GM12878 (cell line): ENCODE data around the gene RIPOR3. TPM values are rescaled to one million over a fixed set of nuclear protein-coding genes. Genes with fewer than 3 reads are reported as not detected.
A peak's percentile ranks its signal among the peaks of the same experiment; 100 is the strongest.

Experiments
- ATAC-seq: fragments of 200-7000 bp; cut with Tn5 transposase; 3 replicates; pipeline ENCODE4 v1.9.1; 2020; ENCODE audit warnings: mild to moderate bottlenecking, moderate library complexity
- BruUV-seq: library from RNA; stranded (reverse); fragments of 400-500 nt; replicated peaks from 2 replicates; lab custom pipeline; 2021; lab: Mats Ljungman, UMichigan
- CTCF ChIA-PET: fragments of 300-600 bp; sonication (Branson Sonifier 250); formaldehyde crosslinking; extraction: SDS; loops from one replicate; lab custom pipeline; 2021; ENCODE audit warnings: inconsistent platforms; lab: Yijun Ruan, JAX
- POLR2A ChIA-PET: fragments of 350-600 bp; formaldehyde crosslinking; extraction: SDS; loops from one replicate; lab custom pipeline; 2021; ENCODE audit warnings: inconsistent platforms; lab: Charles Lee
- RAD21 ChIA-PET: fragments of 300-600 bp; sonication (Branson Sonifier 250); formaldehyde crosslinking; loops from one replicate; lab custom pipeline; 2023; ENCODE audit warnings: antibody characterized with exemption; ENCODE audit not compliant: unreplicated experiment; lab: Charles Lee
- SMC1A ChIA-PET: fragments of 300-600 bp; sonication (Branson Sonifier 250); formaldehyde crosslinking; loops from one replicate; lab custom pipeline; 2023; ENCODE audit not compliant: unreplicated experiment, uncharacterized antibody; lab: Charles Lee
- DNase-seq: peaks from one replicate; pipeline ENCODE4 v3.0.0-alpha.2; 2011; ENCODE audit warnings: low read depth, low spot score
- FAIRE-seq: peaks from 3 replicates; lab custom pipeline; 2011; peaks lifted over from hg19 to GRCh38; lab: Jason Lieb, UNC
- H2AFZ ChIP-seq: 2 replicates; pipeline ENCODE4 v1.6.0; 2011; ENCODE audit warnings: low read depth, low read length, control low read depth; ENCODE audit not compliant: control insufficient read depth
- H3K27ac ChIP-seq: 2 replicates; pipeline ENCODE4 v1.5.1; 2011; ENCODE audit warnings: control low read depth; ENCODE audit not compliant: control insufficient read depth, insufficient read depth
- H3K27me3 ChIP-seq, 2 experiments: replicated peaks in 1 of 2; 2 replicates each; pipeline versions ENCODE4 v1.6.0 to v1.6.1; 2011; ENCODE audit warnings: low read length in 1 of 2; ENCODE audit not compliant: control insufficient read depth in 2 of 2, insufficient read depth in 2 of 2
- H3K36me3 ChIP-seq, 2 experiments: 2 replicates each; pipeline ENCODE4 v1.5.1; 2011; ENCODE audit warnings: low read length in 1 of 2; ENCODE audit not compliant: control insufficient read depth in 2 of 2, insufficient read depth in 2 of 2
- H3K4me1 ChIP-seq: 2 replicates; pipeline ENCODE4 v1.6.1; 2011; ENCODE audit warnings: mild to moderate bottlenecking, low read length, moderate library complexity, mixed read lengths; ENCODE audit not compliant: control insufficient read depth, insufficient read depth
- H3K4me2 ChIP-seq: 2 replicates; pipeline ENCODE4 v1.6.0; 2011; ENCODE audit warnings: control low read depth; ENCODE audit not compliant: control insufficient read depth, insufficient read depth
- H3K4me3 ChIP-seq: fragments of 200-600 bp; sonication (generic); 2 replicates; pipeline ENCODE4 v1.5.1; 2016
- H3K79me2 ChIP-seq: 2 replicates; pipeline ENCODE4 v1.6.0; 2011; ENCODE audit warnings: low read length; ENCODE audit not compliant: control insufficient read depth, insufficient read depth
- H3K9ac ChIP-seq: 2 replicates; pipeline ENCODE4 v1.8.0; 2011; ENCODE audit warnings: low read length, control low read depth, mixed read lengths; ENCODE audit not compliant: control insufficient read depth, insufficient read depth
- H3K9me3 ChIP-seq: replicated peaks from 3 replicates; pipeline ENCODE4 v1.5.1; 2011; ENCODE audit warnings: mild to moderate bottlenecking, low read length; ENCODE audit not compliant: control insufficient read depth, insufficient read depth
- H4K20me1 ChIP-seq: 2 replicates; pipeline ENCODE4 v1.6.0; 2011; ENCODE audit not compliant: control insufficient read depth, insufficient read depth
- CREM ChIP-seq: IDR thresholded peaks from 2 replicates; pipeline ENCODE4 v1.6.1; 2014; ENCODE audit warnings: antibody characterized with exemption, low read depth
- ETV6 ChIP-seq, 2 experiments: fragments of 450-650 bp in 1 of 2; IDR thresholded peaks in 1 of 2; conservative IDR thresholded peaks in 1 of 2; 2 replicates each; pipeline ENCODE4 v1.6.1; 2014; ENCODE audit warnings: antibody characterized with exemption in 1 of 2, borderline replicate concordance in 1 of 2, low read depth in 1 of 2, mild to moderate bottlenecking in 1 of 2, moderate library complexity in 1 of 2
- POLR2A ChIP-seq: IDR thresholded peaks from 2 replicates; pipeline ENCODE4 v1.6.1; 2011; ENCODE audit warnings: low read depth, mild to moderate bottlenecking, low read length
- RUNX3 ChIP-seq: IDR thresholded peaks from 2 replicates; pipeline ENCODE4 v1.6.1; 2012; ENCODE audit warnings: low read length, inconsistent platforms
- SUZ12 ChIP-seq: fragments of 200-600 bp; sonication (generic); IDR thresholded peaks from one replicate; pipeline ENCODE4 v1.6.1; 2018; ENCODE audit warnings: antibody characterized with exemption, mild to moderate bottlenecking; ENCODE audit not compliant: unreplicated experiment
- WGBS: methylation state at CpG from one replicate; pipeline ENCODE4 v1.1.6; 2016; ENCODE audit warnings: low lambda C conversion rate; ENCODE audit not compliant: insufficient replicate concordance, insufficient coverage; ENCODE audit errors: missing lambda C conversion rate; 5-methylcytosine and 5-hydroxymethylcytosine counted together
- in situ Hi-C: fragments of 300-500 bp; cut with MboI; formaldehyde crosslinking; loops from 9 replicates; pipeline ENCODE4 v1.14.3; 2018; ENCODE audit warnings: mixed read lengths
- intact Hi-C: fragments of 100-400 bp; cut with micrococcal nuclease; formaldehyde crosslinking; loops from one replicate; pipeline ENCODE4 v1.14.2; 2022; ENCODE audit not compliant: unreplicated experiment
- polyA plus RNA-seq, 11 experiments: library from polyadenylated mRNA; depleted of rRNA in 4 of 11; unstranded in 6 of 11; stranded (reverse) in 5 of 11; fragments of >200 nt; fragmentation: Nextera tagmentation in 4 of 11; fragmentation: Illumina TruSeq in 1 of 11; extraction: Ambion mirVana in 4 of 11; extraction: Trizol in 1 of 11; gene quantifications; 1 replicate in 1 of 11; 2 replicates in 10 of 11; pipeline versions ENCODE4 v1.2.1 to v1.2.3, GENCODE V29; 2011 to 2016; ENCODE audit warnings: inconsistent platforms in 2 of 11, missing spikeins in 2 of 11, low read depth in 1 of 11
- total RNA-seq, 4 experiments: library from RNA; depleted of rRNA in 3 of 4; stranded (reverse); fragments of >200 nt in 3 of 4; fragmentation: Illumina TruSeq in 1 of 4; extraction: Trizol in 1 of 4; gene quantifications; 2 replicates each; pipeline versions ENCODE4 v1.2.1 to v1.2.3, GENCODE V29; 2013 to 2021

RIPOR3 gene
- total and polyA plus RNA-seq, 10 of the 15 experiments (the other 5 are each of a cell fraction or from before 2014, with no cell fraction given): 0.04 to 0.55 (median 0.12) TPM; not detected in 6

- TF ChIP-seq RUNX3: peak; percentile 54
- no peak for TF ChIP-seq POLR2A
- Histone ChIP-seq H3K79me2 (peaks cover 90% of the 10 kb centered on the region), H4K20me1 (no peaks in the 10 kb centered on the region; the same call in 1 of the 2 replicates), H3K27ac (peak overlapping the region; percentile 30), H3K4me2 (peak overlapping the region; percentile 45), H3K4me1 (peaks cover 71% of the 10 kb centered on the region), H3K9me3 (no peaks in the 10 kb centered on the region), H3K27me3 (no peaks in the 10 kb centered on the region), H3K4me3 (no peak overlapping the region), H2AFZ (no peak overlapping the region), H3K9ac (no peak overlapping the region), H3K36me3 (peaks cover 4 to 5% of the 10 kb centered on the region in 2 experiments; a peak in 3 of 4 replicates)
- WGBS: 23% methylated on average over 5 of the region's 5 CpGs
- ChIA-PET CTCF (interaction anchor here (0.7 to 1.5 kb wide), 3 partner anchors 25 to 34 kb away, joined by 3 to 5 read pairs (median 4); partner anchors contain the start of gene PTPN1), RAD21 (interaction anchor here (0.9 to 12.3 kb wide), 5 partner anchors 8 to 41 kb away, joined by 3 to 167 read pairs (median 3); partner anchors contain the start of gene PTPN1), POLR2A (interaction anchor here (1.0 to 5.2 kb wide), 2 partner anchors 20 to 32 kb away, joined by 3 to 44 read pairs; partner anchors contain the start of gene PTPN1), SMC1A (interaction anchor here (73.1 to 95.1 kb wide), 2 partner anchors 1 to 36 kb away, joined by 2799 read pairs; partner anchors contain the start of gene PTPN1)
- no TSS peak for BruUV-seq
- in situ Hi-C loops (no loop called here), intact Hi-C loops (no loop called here)
- ATAC-seq (no peak), FAIRE-seq (no peak), DNase-seq (no peak)
These were observed 146.2 kb downstream of the RIPOR3 start for GRCh38 chr20:50545126-50545525.

- peaks cover 92% of the 10 kb centered on the region for H3K79me2 ChIP-seq
- ChIA-PET RAD21 (interaction anchor here (0.9 to 12.3 kb wide), 4 partner anchors 9 to 60 kb away, joined by 3 to 167 read pairs (median 4); partner anchors contain the start of gene PTPN1), CTCF (interaction anchor here (1.4 to 3.7 kb wide), 5 partner anchors 18 to 31 kb away, joined by 3 to 14 read pairs (median 13); no protein-coding TSS in a partner anchor), SMC1A (interaction anchor here (73.1 to 95.1 kb wide), 2 partner anchors 2 to 34 kb away, joined by 2799 read pairs; partner anchors contain the start of gene PTPN1), POLR2A (interaction anchor here (1.0 to 5.2 kb wide), 2 partner anchors 10 to 31 kb away, joined by 3 to 44 read pairs; partner anchors contain the start of gene PTPN1)
- DNase-seq (no peak), ATAC-seq (peak; percentile 2; the same call in 1 of the 3 replicates), FAIRE-seq (no peak)
- peaks cover 72% of the 10 kb centered on the region for H3K4me1 ChIP-seq
- peaks cover 8% of the 10 kb centered on the region; the same call in 2 of the 3 replicates for H3K9me3 ChIP-seq
- no peak overlapping the region for H3K4me3 ChIP-seq
- no TSS peak for BruUV-seq
- H4K20me1 ChIP-seq: no peaks in the 10 kb centered on the region; the same call in 1 of the 2 replicates
- no peak overlapping the region; the same call in 1 of the 2 replicates for H3K27ac ChIP-seq
- in situ Hi-C loops: no loop called here
- H3K27me3 ChIP-seq: no peaks in the 10 kb centered on the region
- H3K36me3 ChIP-seq: peaks cover under 1 to 5% of the 10 kb centered on the region in 2 experiments
- TF ChIP-seq SUZ12 (no peak), ETV6 (conservative IDR thresholded peaks at IDR 0.05 in 1 of 2, IDR thresholded peaks at IDR 0.05 in 1 of 2; ENCODE audit: borderline replicate concordance in 1 of 2, low read depth in 1 of 2) (0 out of 4 replicates have a peak, but pooled peaks of 1 of the 2 experiments have one; percentile 35), CREM (0 out of 2 replicates have a peak, but pooled peaks have one; percentile 22)
- WGBS: 0% methylated on average over 5 of the region's 5 CpGs
- no peak overlapping the region for H2AFZ ChIP-seq
- H3K4me2 ChIP-seq: peak overlapping the region; percentile 85
- intact Hi-C loops: no loop called here
- no peak overlapping the region for H3K9ac ChIP-seq
These were observed 148.0 kb downstream of the RIPOR3 start for GRCh38 chr20:50543326-50543725.
